HCT116 (cell line): ENCODE measurements around the gene TM9SF2. TPM values are rescaled to one million over a fixed set of nuclear protein-coding genes. Genes with fewer than 3 reads are reported as not detected.

Experiments used
- ATAC-seq: fragments of 200-7000 bp; cut with Tn5 transposase; 2 replicates; pipeline ENCODE4 v1.9.1; 2020; ENCODE audit warnings: mild to moderate bottlenecking, moderate library complexity
- BruUV-seq: library from RNA; stranded (reverse); fragments of 400-500 nt; replicated peaks from 2 replicates; lab custom pipeline; 2021; lab: Mats Ljungman, UMichigan
- CTCF ChIA-PET: fragments of 300-600 bp; sonication (Branson Sonifier 250); formaldehyde crosslinking; loops from one replicate; lab custom pipeline; 2021; ENCODE audit warnings: antibody characterized with exemption; lab: Charles Lee
- POLR2A ChIA-PET: fragments of 300-600, 350-600 bp; sonication (Branson Sonifier 250); formaldehyde crosslinking; loops from one replicate; lab custom pipeline; 2021; ENCODE audit warnings: antibody characterized with exemption; lab: Charles Lee
- RAD21 ChIA-PET, 2 experiments: fragments of 300-600 bp; sonication (Branson Sonifier 250); formaldehyde crosslinking; loops; one replicate each; lab custom pipeline; 2023; ENCODE audit warnings: low total read pairs in 2 of 2; ENCODE audit not compliant: uncharacterized antibody in 2 of 2, unreplicated experiment in 2 of 2, low non-redundant PET in 1 of 2; lab: Charles Lee
- DNase-seq: peaks from one replicate; pipeline ENCODE4 v3.0.0-alpha.2; 2010; ENCODE audit warnings: low read depth, low spot score
- H2AFZ ChIP-seq: fragments of 200-600 bp; shearing (Covaris generic), sonication (generic); 2 replicates; pipeline ENCODE4 v1.6.1; 2017; ENCODE audit warnings: low read depth, mixed run types, mixed read lengths, antibody characterized with exemption, low read length; ENCODE audit not compliant: poor library complexity, severe bottlenecking
- H3K27ac ChIP-seq: 2 replicates; pipeline ENCODE4 v1.5.1; 2012; ENCODE audit warnings: low read depth, low read length
- H3K27me3 ChIP-seq: fragments of 200-600 bp; sonication (generic); 2 replicates; pipeline ENCODE4 v1.6.1; 2016; ENCODE audit warnings: mixed run types, low read length, mixed read lengths; ENCODE audit not compliant: insufficient read depth
- H3K36me3 ChIP-seq, 2 experiments: fragments of 200-500 bp in 1 of 2; fragments of 200-600 bp in 1 of 2; sonication (Bioruptor generic) in 1 of 2; sonication (generic) in 1 of 2; 2 replicates each; pipeline versions ENCODE4 v1.5.1 to v1.6.1; 2014 to 2016; ENCODE audit warnings: low read length in 2 of 2, inconsistent platforms in 1 of 2, mixed read lengths in 1 of 2, mixed run types in 1 of 2; ENCODE audit not compliant: insufficient read depth in 2 of 2, control insufficient read depth in 1 of 2
- H3K4me1 ChIP-seq, 2 experiments: fragments of 200-600 bp in 1 of 2; sonication (generic) in 1 of 2; 2 replicates each; pipeline versions ENCODE4 v1.5.1 to v1.6.1; 2012 to 2017; ENCODE audit warnings: low read length in 2 of 2, inconsistent platforms in 1 of 2, mild to moderate bottlenecking in 1 of 2, mixed read lengths in 1 of 2, mixed run types in 1 of 2, moderate library complexity in 1 of 2; ENCODE audit not compliant: insufficient read depth in 2 of 2, control insufficient read depth in 1 of 2
- H3K4me2 ChIP-seq: fragments of 200-600 bp; sonication (generic); 2 replicates; pipeline ENCODE4 v1.6.1; 2017; ENCODE audit warnings: mixed run types, low read length, mixed read lengths
- H3K4me3 ChIP-seq, 2 experiments: fragments of 200-600 bp in 1 of 2; sonication (generic) in 1 of 2; replicated peaks in 1 of 2; 2 replicates each; pipeline ENCODE4 v1.5.1; 2011 to 2016; ENCODE audit warnings: low read length in 2 of 2, control low read depth in 1 of 2, low read depth in 1 of 2, mild to moderate bottlenecking in 1 of 2, mixed read lengths in 1 of 2, mixed run types in 1 of 2
- H3K79me2 ChIP-seq: fragments of 200-600 bp; sonication (generic); 2 replicates; pipeline ENCODE4 v1.6.1; 2017; ENCODE audit warnings: mild to moderate bottlenecking, mixed run types, low read length, moderate library complexity, mixed read lengths; ENCODE audit not compliant: insufficient read depth
- H3K9ac ChIP-seq: fragments of 200-600 bp; sonication (generic); 2 replicates; pipeline ENCODE4 v1.6.1; 2016; ENCODE audit warnings: low read length, mixed read lengths
- H3K9me2 ChIP-seq: fragments of 200-600 bp; sonication (generic), shearing (Covaris generic); 2 replicates; pipeline ENCODE4 v1.6.1; 2017; ENCODE audit warnings: mixed run types, mild to moderate bottlenecking, moderate library complexity; ENCODE audit not compliant: insufficient read depth
- H3K9me3 ChIP-seq, 2 experiments: fragments of 200-500 bp in 1 of 2; fragments of 200-600 bp in 1 of 2; sonication (Bioruptor generic) in 1 of 2; sonication (generic) in 1 of 2; 2 replicates each; pipeline ENCODE4 v1.6.1; 2014 to 2017; ENCODE audit warnings: low read length in 2 of 2, mixed read lengths in 2 of 2, inconsistent platforms in 1 of 2, low read depth in 1 of 2, mild to moderate bottlenecking in 1 of 2, mixed run types in 1 of 2, moderate library complexity in 1 of 2; ENCODE audit not compliant: control insufficient read depth in 1 of 2, insufficient read depth in 1 of 2
- H4K20me1 ChIP-seq: fragments of 200-600 bp; sonication (generic), shearing (Covaris generic); 2 replicates; pipeline ENCODE4 v1.6.1; 2017; ENCODE audit warnings: mixed run types, mild to moderate bottlenecking, moderate library complexity; ENCODE audit not compliant: insufficient read depth
- ATF3 ChIP-seq: IDR thresholded peaks from 2 replicates; pipeline ENCODE4 v1.6.1; 2012
- CBX3 ChIP-seq: IDR thresholded peaks from 2 replicates; pipeline ENCODE4 v1.6.1; 2012; ENCODE audit warnings: low read depth
- CEBPB ChIP-seq: IDR thresholded peaks from 2 replicates; pipeline ENCODE4 v1.6.1; 2012; ENCODE audit warnings: low read depth
- EGR1 ChIP-seq: IDR thresholded peaks from 2 replicates; pipeline ENCODE4 v1.6.1; 2012; ENCODE audit warnings: low read depth
- EZH2 ChIP-seq: fragments of 200-600 bp; sonication (generic); IDR thresholded peaks from 2 replicates; pipeline ENCODE4 v1.6.1; 2017; ENCODE audit warnings: antibody characterized with exemption, mixed run types
- FOSL1 ChIP-seq: IDR thresholded peaks from 2 replicates; pipeline ENCODE4 v1.6.1; 2012; ENCODE audit warnings: low read depth
- JUND ChIP-seq: IDR thresholded peaks from 2 replicates; pipeline ENCODE4 v1.6.1; 2012
- MAX ChIP-seq: IDR thresholded peaks from 2 replicates; pipeline ENCODE4 v1.6.1; 2012
- POLR2A ChIP-seq: IDR thresholded peaks from 2 replicates; pipeline ENCODE4 v1.7.0; 2011; ENCODE audit warnings: borderline replicate concordance; ENCODE audit not compliant: insufficient read depth, insufficient read length; ENCODE audit errors: extremely low read depth
- REST ChIP-seq: IDR thresholded peaks from 2 replicates; pipeline ENCODE4 v1.6.1; 2012; ENCODE audit warnings: low read depth
- SIN3A ChIP-seq: IDR thresholded peaks from 2 replicates; pipeline ENCODE4 v1.6.1; 2012; ENCODE audit warnings: low read depth
- SRF ChIP-seq: IDR thresholded peaks from 2 replicates; pipeline ENCODE4 v1.6.1; 2012; ENCODE audit warnings: low read depth
- TCF7L2 ChIP-seq: IDR thresholded peaks from 2 replicates; pipeline ENCODE4 v1.7.0; 2011; ENCODE audit warnings: borderline replicate concordance, inconsistent platforms; ENCODE audit not compliant: insufficient read depth, insufficient read length; ENCODE audit errors: extremely low read depth
- ZFX ChIP-seq: fragments of 450-650 bp; IDR thresholded peaks from 2 replicates; pipeline ENCODE4 v1.6.1; 2017
- ZNF274 ChIP-seq: fragments of 200-500 bp; sonication (Bioruptor generic); IDR thresholded peaks from 2 replicates; pipeline ENCODE4 v1.6.1; 2014; ENCODE audit warnings: mild to moderate bottlenecking, low read depth, low read length, inconsistent platforms
- intact Hi-C: fragments of 100-400 bp; cut with micrococcal nuclease; formaldehyde crosslinking; loops from 2 replicates; pipeline ENCODE4 v1.10.0; 2022
- total RNA-seq: library from RNA; stranded (reverse); gene quantifications from one replicate; pipeline ENCODE4 v1.2.1, GENCODE V29; 2021; ENCODE audit not compliant: unreplicated experiment

The TM9SF2 gene
- total RNA-seq, 1 experiment from 2014 or later, result 77.8 TPM

GRCh38 chr13:99580500-99581268 lies 79.4 kb downstream of the TM9SF2 start:
- no peak overlapping the region for H3K4me2 ChIP-seq
- RAD21 ChIA-PET, result no interaction called here
- no peak for ATAC-seq
- no peak overlapping the region for H3K9ac ChIP-seq
- TF ChIP-seq ATF3, result no peak
- TF ChIP-seq ZFX, result no peak
- TF ChIP-seq JUND, result no peak
- no peak for TF ChIP-seq POLR2A
- no peak for TF ChIP-seq REST
- TF ChIP-seq ZNF274, result no peak
- no peak for TF ChIP-seq SRF
- no peak for TF ChIP-seq CEBPB
- no peak for TF ChIP-seq TCF7L2
- TF ChIP-seq FOSL1, result no peak
- TF ChIP-seq EGR1, result no peak
- TF ChIP-seq CBX3, result no peak
- no peak for TF ChIP-seq EZH2
- no peak for TF ChIP-seq SIN3A
- no peak for TF ChIP-seq MAX
- no peaks in the 10 kb centered on the region for H3K9me3 ChIP-seq
- no peaks in the 10 kb centered on the region for H4K20me1 ChIP-seq
- no peak for DNase-seq
- H3K27ac ChIP-seq, result no peak overlapping the region
- no peaks in the 10 kb centered on the region for H3K36me3 ChIP-seq
- H3K4me1 ChIP-seq, result no peaks in the 10 kb centered on the region
- intact Hi-C loops, result no loop called here
- CTCF ChIA-PET, result no interaction called here
- no peaks in the 10 kb centered on the region for H3K27me3 ChIP-seq
- POLR2A ChIA-PET, result no interaction called here
- BruUV-seq, result no TSS peak
- no peaks in the 10 kb centered on the region for H3K79me2 ChIP-seq
- H3K9me2 ChIP-seq, result no peaks in the 10 kb centered on the region
- H2AFZ ChIP-seq, result no peak overlapping the region
- no peak overlapping the region for H3K4me3 ChIP-seq
